Keratinocyte (primary cell): ENCODE results near the gene GGNBP2.

ENCODE experiments used
- CTCF ChIP-seq, 3 experiments: IDR thresholded peaks in 1 of 3; conservative IDR thresholded peaks in 1 of 3; optimal IDR thresholded peaks in 1 of 3; 2 replicates in 2 of 3; 3 replicates in 1 of 3; pipeline versions ENCODE3 to v1.5.1; 2011; ENCODE audit warnings: low read length in 3 of 3, mild to moderate bottlenecking in 3 of 3, moderate library complexity in 2 of 3, control low read depth in 1 of 3, inconsistent platforms in 1 of 3; ENCODE audit not compliant: insufficient read depth in 2 of 3; ENCODE audit errors: extremely low read depth in 1 of 3
- EZH2 ChIP-seq: IDR thresholded peaks from one replicate; pipeline ENCODE4 v1.6.1; 2012; ENCODE audit warnings: inconsistent platforms, mild to moderate bottlenecking, low read length, moderate library complexity

GRCh38 chr17:36495076-36495578, 49.6 kb upstream of the GGNBP2 start:
- no peak for TF ChIP-seq CTCF (optimal IDR thresholded peaks at IDR 0.05 in 1 of 3, IDR thresholded peaks at IDR 0.05 in 1 of 3, conservative IDR thresholded peaks at IDR 0.05 in 1 of 3; ENCODE audit: extremely low read depth in 1 of 3, insufficient read depth in 2 of 3, low read length in 3 of 3)
- TF ChIP-seq EZH2, result no peak
